H1 (cell line): Measurements from ENCODE around the gene MBNL2. TPM values are rescaled to one million over a fixed set of nuclear protein-coding genes. Genes with fewer than 3 reads are reported as not detected.

ENCODE experiments used
- CTCF ChIA-PET: fragments of 300-600 bp; sonication (Branson Sonifier 250); formaldehyde crosslinking; loops from one replicate; lab custom pipeline; 2021; ENCODE audit not compliant: partially characterized antibody; lab: Charles Lee
- POLR2A ChIA-PET: fragments of 300-600 bp; sonication (Branson Sonifier 250); formaldehyde crosslinking; loops from one replicate; lab custom pipeline; 2021; ENCODE audit warnings: inconsistent platforms; ENCODE audit not compliant: partially characterized antibody; lab: Charles Lee
- DNase-seq, 2 experiments: peaks; one replicate each; pipeline versions ENCODE4 v3.0.0 to v3.0.0-alpha.2; 2010 to 2022; ENCODE audit warnings: low spot score in 2 of 2, low read depth in 1 of 2, mixed read lengths in 1 of 2
- FAIRE-seq: peaks from 2 replicates; lab custom pipeline; 2011; peaks lifted over from hg19 to GRCh38; lab: Jason Lieb, UNC
- H2AFZ ChIP-seq: 2 replicates; pipeline ENCODE4 v1.8.1; 2012; ENCODE audit warnings: low read length, inconsistent platforms
- H2AK5ac ChIP-seq: 2 replicates; pipeline ENCODE4 v1.6.1; 2013; ENCODE audit warnings: low read depth, low read length
- H2BK120ac ChIP-seq: replicated peaks from 2 replicates; pipeline ENCODE3; 2013; ENCODE audit warnings: low read depth, low read length, inconsistent platforms
- H2BK12ac ChIP-seq: 2 replicates; pipeline ENCODE4 v1.6.1; 2013; ENCODE audit warnings: low read depth, low read length
- H2BK15ac ChIP-seq: 2 replicates; pipeline ENCODE4 v1.6.1; 2013; ENCODE audit warnings: low read length
- H2BK20ac ChIP-seq: 2 replicates; pipeline ENCODE4 v1.6.1; 2013; ENCODE audit warnings: low read length
- H2BK5ac ChIP-seq: 2 replicates; pipeline ENCODE4 v1.6.1; 2013; ENCODE audit warnings: low read depth, low read length
- H3K14ac ChIP-seq: 2 replicates; pipeline ENCODE4 v1.6.1; 2013; ENCODE audit warnings: inconsistent platforms; ENCODE audit not compliant: insufficient read length
- H3K18ac ChIP-seq: 2 replicates; pipeline ENCODE4 v1.6.1; 2013; ENCODE audit warnings: low read length; ENCODE audit errors: extremely low read depth
- H3K23ac ChIP-seq: 2 replicates; pipeline ENCODE4 v1.6.1; 2013; ENCODE audit warnings: inconsistent platforms; ENCODE audit not compliant: insufficient read length
- H3K23me2 ChIP-seq: 2 replicates; pipeline ENCODE4 v1.6.1; 2013; ENCODE audit warnings: low read depth, low read length
- H3K27ac ChIP-seq: 2 replicates; pipeline ENCODE4 v1.6.1; 2011; ENCODE audit warnings: low read depth, low read length, inconsistent platforms
- H3K27me3 ChIP-seq, 4 experiments: replicated peaks in 1 of 4; 1 replicate in 1 of 4; 2 replicates in 3 of 4; pipeline versions ENCODE4 v1.6.1 to v1.8.1; 2011 to 2013; ENCODE audit warnings: low read length in 3 of 4, mild to moderate bottlenecking in 3 of 4, inconsistent platforms in 2 of 4, mixed read lengths in 2 of 4, moderate library complexity in 1 of 4; ENCODE audit not compliant: control insufficient read depth in 3 of 4, insufficient read depth in 3 of 4; ENCODE audit errors: extremely low read depth in 1 of 4
- H3K36me3 ChIP-seq, 4 experiments: 2 replicates each; pipeline versions ENCODE4 v1.6.1 to v1.8.1; 2011 to 2013; ENCODE audit warnings: mild to moderate bottlenecking in 4 of 4, low read length in 3 of 4, moderate library complexity in 2 of 4, control low read depth in 1 of 4, inconsistent platforms in 1 of 4; ENCODE audit not compliant: insufficient read depth in 4 of 4, control insufficient read depth in 2 of 4
- H3K4ac ChIP-seq: replicated peaks from 2 replicates; pipeline ENCODE3; 2013; ENCODE audit warnings: low read length, low read depth, mixed read lengths, inconsistent platforms; ENCODE audit not compliant: insufficient read length
- H3K4me1 ChIP-seq, 4 experiments: replicated peaks in 1 of 4; 1 replicate in 1 of 4; 2 replicates in 3 of 4; pipeline versions ENCODE4 v1.6.1 to v1.8.1; 2011 to 2013; ENCODE audit warnings: low read length in 3 of 4, inconsistent platforms in 2 of 4, mixed read lengths in 1 of 4; ENCODE audit not compliant: insufficient read depth in 4 of 4, control insufficient read depth in 3 of 4
- H3K4me2 ChIP-seq, 2 experiments: 2 replicates each; pipeline versions ENCODE4 v1.6.1 to v1.8.1; 2011 to 2013; ENCODE audit warnings: low read depth in 2 of 2, low read length in 2 of 2, control low read depth in 1 of 2, inconsistent platforms in 1 of 2, mild to moderate bottlenecking in 1 of 2; ENCODE audit not compliant: insufficient read depth in 1 of 2
- H3K4me3 ChIP-seq, 4 experiments: fragments of 200-600, 300-600 bp in 1 of 4; sonication (generic), shearing (Covaris generic), sonication (Bioruptor Twin) in 1 of 4; 2 replicates each; pipeline versions ENCODE4 v1.5.1 to v1.8.1; 2011 to 2016; ENCODE audit warnings: low read length in 4 of 4, low read depth in 3 of 4, control low read depth in 2 of 4, inconsistent platforms in 2 of 4, mild to moderate bottlenecking in 2 of 4, mixed read lengths in 1 of 4, moderate library complexity in 1 of 4; ENCODE audit not compliant: insufficient read depth in 2 of 4; ENCODE audit errors: extremely low read depth in 1 of 4
- H3K56ac ChIP-seq: replicated peaks from 2 replicates; pipeline ENCODE3; 2013; ENCODE audit warnings: low read depth, mild to moderate bottlenecking, mixed read lengths, low read length, inconsistent platforms; ENCODE audit not compliant: insufficient read length
- H3K79me1 ChIP-seq: 2 replicates; pipeline ENCODE4 v1.6.1; 2013; ENCODE audit warnings: low read depth, low read length, control low read depth
- H3K79me2 ChIP-seq, 2 experiments: 2 replicates each; pipeline versions ENCODE4 v1.6.1 to v1.8.1; 2012 to 2013; ENCODE audit warnings: low read length in 2 of 2, mild to moderate bottlenecking in 2 of 2, inconsistent platforms in 1 of 2; ENCODE audit not compliant: insufficient read depth in 2 of 2, control insufficient read depth in 1 of 2
- H3K9ac ChIP-seq, 4 experiments: replicated peaks in 1 of 4; 1 replicate in 1 of 4; 2 replicates in 3 of 4; pipeline versions ENCODE4 v1.6.1 to v1.8.1; 2011 to 2013; ENCODE audit warnings: low read depth in 3 of 4, low read length in 3 of 4, control low read depth in 2 of 4, mild to moderate bottlenecking in 2 of 4, moderate library complexity in 2 of 4, inconsistent platforms in 1 of 4; ENCODE audit errors: extremely low read depth in 1 of 4
- H3K9me3 ChIP-seq, 2 experiments: 2 replicates each; pipeline versions ENCODE4 v1.6.1 to v1.8.1; 2012 to 2013; ENCODE audit warnings: mild to moderate bottlenecking in 2 of 2, moderate library complexity in 2 of 2, control low read depth in 1 of 2, inconsistent platforms in 1 of 2, low read depth in 1 of 2, low read length in 1 of 2, mixed read lengths in 1 of 2; ENCODE audit not compliant: insufficient read depth in 2 of 2
- H4K20me1 ChIP-seq, 2 experiments: replicated peaks in 1 of 2; 2 replicates each; pipeline versions ENCODE3 to v1.8.1; 2011 to 2013; ENCODE audit warnings: inconsistent platforms in 2 of 2, low read length in 2 of 2, mild to moderate bottlenecking in 1 of 2; ENCODE audit not compliant: insufficient read depth in 2 of 2, control insufficient read depth in 1 of 2
- H4K5ac ChIP-seq: 2 replicates; pipeline ENCODE4 v1.6.1; 2013; ENCODE audit warnings: low read length, low read depth, mixed read lengths, inconsistent platforms; ENCODE audit not compliant: insufficient read length
- H4K8ac ChIP-seq: 2 replicates; pipeline ENCODE4 v1.8.0; 2013; ENCODE audit warnings: mild to moderate bottlenecking, moderate library complexity, low read length, inconsistent platforms; ENCODE audit not compliant: insufficient read depth; ENCODE audit errors: extremely low read depth
- H4K91ac ChIP-seq: replicated peaks from 2 replicates; pipeline ENCODE3; 2013; ENCODE audit warnings: low read length, mixed read lengths, inconsistent platforms; ENCODE audit not compliant: insufficient read length
- ASH2L ChIP-seq: fragments of 200-600, 300-600 bp; sonication (generic); IDR thresholded peaks from one replicate; pipeline ENCODE4 v1.7.1; 2017; ENCODE audit warnings: low read length
- CBX5 ChIP-seq: fragments of 300-800, 300-1000 bp; sonication (generic); IDR thresholded peaks from 2 replicates; pipeline ENCODE4 v1.7.1; 2016; ENCODE audit warnings: antibody characterized with exemption, low read length, low read depth
- CEBPB ChIP-seq: IDR thresholded peaks from 2 replicates; pipeline ENCODE4 v1.6.1; 2012; ENCODE audit warnings: low read depth, low read length
- CHD1 ChIP-seq: IDR thresholded peaks from 2 replicates; pipeline ENCODE4 v1.6.1; 2012; ENCODE audit warnings: low read depth, low read length, improper control_type of control experiment
- EP300 ChIP-seq, 2 experiments: IDR thresholded peaks; 1 replicate in 1 of 2; 2 replicates in 1 of 2; pipeline ENCODE4 v1.6.1; 2011 to 2012; ENCODE audit warnings: low read depth in 2 of 2, low read length in 2 of 2, mild to moderate bottlenecking in 2 of 2, borderline replicate concordance in 1 of 2, inconsistent platforms in 1 of 2, moderate library complexity in 1 of 2
- EZH2 ChIP-seq: fragments of 200-600 bp; sonication (generic); IDR thresholded peaks from 2 replicates; pipeline ENCODE4 v1.7.1; 2012; ENCODE audit warnings: low read depth, mild to moderate bottlenecking, moderate library complexity, low read length, inconsistent platforms; ENCODE audit not compliant: severe bottlenecking
- GABPA ChIP-seq: IDR thresholded peaks from 2 replicates; pipeline ENCODE4 v1.6.1; 2011; ENCODE audit warnings: mild to moderate bottlenecking, low read length, moderate library complexity, borderline replicate concordance; ENCODE audit not compliant: insufficient read depth
- MAX ChIP-seq: IDR thresholded peaks from 2 replicates; pipeline ENCODE4 v1.6.1; 2012; ENCODE audit warnings: inconsistent platforms
- PHF8 ChIP-seq: fragments of 200-600 bp; sonication (generic); conservative IDR thresholded peaks from 2 replicates; pipeline ENCODE4 v1.7.1; 2012; ENCODE audit warnings: low read depth, mild to moderate bottlenecking, inconsistent platforms, low read length, moderate library complexity
- RNF2 ChIP-seq: fragments of 200-900, 300-1000 bp; sonication (generic); IDR thresholded peaks from 2 replicates; pipeline ENCODE4 v1.7.1; 2016; ENCODE audit warnings: borderline replicate concordance, low read depth, mild to moderate bottlenecking, antibody characterized with exemption, low read length; ENCODE audit not compliant: poor library complexity, severe bottlenecking; ENCODE audit errors: missing control alignments
- SUZ12 ChIP-seq: fragments of 200-600 bp; sonication (generic); IDR thresholded peaks from 2 replicates; pipeline ENCODE4 v1.6.1; 2012; ENCODE audit warnings: mild to moderate bottlenecking, inconsistent platforms, low read length, moderate library complexity, mixed read lengths
- TCF12 ChIP-seq: IDR thresholded peaks from 2 replicates; pipeline ENCODE4 v1.6.1; 2011; ENCODE audit warnings: low read depth, mild to moderate bottlenecking, low read length
- WGBS, 2 experiments: shearing (Covaris generic) in 1 of 2; methylation state at CpG; one replicate each; pipeline versions ENCODE4 v1.1.6 to v1.1.7; 2013 to 2015; ENCODE audit warnings: low lambda C conversion rate in 2 of 2, mixed read lengths in 2 of 2, inconsistent platforms in 1 of 2, low coverage in 1 of 2, missing lambda C conversion rate in 1 of 2; ENCODE audit not compliant: insufficient replicate concordance in 2 of 2, insufficient coverage in 1 of 2, insufficient read length in 1 of 2; ENCODE audit errors: extremely low coverage in 1 of 2, missing lambda C conversion rate in 1 of 2; 5-methylcytosine and 5-hydroxymethylcytosine counted together
- polyA plus RNA-seq, 7 experiments: library from polyadenylated mRNA; depleted of rRNA in 3 of 7; stranded (reverse) in 5 of 7; unstranded in 2 of 7; fragments of >200 nt in 5 of 7; fragments of 200-250 nt in 2 of 7; gene quantifications; 1 replicate in 5 of 7; 2 replicates in 1 of 7; 4 replicates in 1 of 7; pipeline versions ENCODE4 v1.2.1 to v1.2.3, GENCODE V29; 2011 to 2013; ENCODE audit warnings: missing spikeins in 2 of 7, mixed read lengths in 2 of 7
- total RNA-seq: library from RNA; stranded (reverse); fragmentation: NEBNext Ultra II Directional; extraction: Animal tissue kit (Norgen Biotek cat#: 25700); gene quantifications from 2 replicates; pipeline ENCODE4 v1.2.1, GENCODE V29; 2021

Gene MBNL2
- total and polyA plus RNA-seq, 2 of the 8 experiments (the other 6 are each of a cell fraction or from before 2014, with no cell fraction given), result 1.0 to 2.6 TPM

- Histone ChIP-seq H3K4me2 (no peak overlapping the region), H3K18ac (no peak overlapping the region), H3K27me3 (no peaks in the 10 kb centered on the region), H3K23me2 (no peaks in the 10 kb centered on the region), H3K9me3 (no peaks in the 10 kb centered on the region), H4K8ac (no peak overlapping the region), H2AFZ (no peak overlapping the region), H3K4me1 (no peaks in the 10 kb centered on the region), H3K9ac (no peak overlapping the region), H2BK5ac (no peak overlapping the region), H3K4me3 (no peak overlapping the region), H3K56ac (no peak overlapping the region), H4K20me1 (no peaks in the 10 kb centered on the region), H3K79me1 (no peaks in the 10 kb centered on the region), H2AK5ac (no peak overlapping the region), H4K5ac (no peak overlapping the region), H3K79me2 (no peaks in the 10 kb centered on the region), H3K36me3 (no peaks in the 10 kb centered on the region), H2BK120ac (no peak overlapping the region), H3K23ac (no peak overlapping the region), H4K91ac (no peak overlapping the region), H2BK12ac (no peak overlapping the region), H3K27ac (no peak overlapping the region), H2BK20ac (no peak overlapping the region), H2BK15ac (no peak overlapping the region), H3K14ac (no peak overlapping the region), H3K4ac (no peak overlapping the region)
- 89% methylated on average over 5 of the region's 5 CpGs; no CpG with 5 or more reads in 1 of the 2 experiments for WGBS, 2 experiments
- POLR2A ChIA-PET, result no interaction called here
- DNase-seq (no peak), FAIRE-seq (no peak)
- CTCF ChIA-PET, result interaction anchor here (1.4 to 2.0 kb wide), 2 partner anchors 7 to 10 kb away, joined by 4 read pairs; no protein-coding TSS in a partner anchor
- TF ChIP-seq GABPA (no peak), PHF8 (no peak), EP300 (IDR thresholded peaks at IDR 0.05; ENCODE audit: borderline replicate concordance in 1 of 2, low read depth in 2 of 2, low read length in 2 of 2) (no peak), RNF2 (no peak), ASH2L (no peak), CHD1 (no peak), SUZ12 (no peak), EZH2 (no peak), CEBPB (no peak), MAX (no peak), CBX5 (no peak), TCF12 (no peak)
Measured at GRCh38 chr13:97249093-97249795, 27.1 kb downstream of the MBNL2 start.
